SJSA1 (cell line): ENCODE results near the gene BCAS4. TPM values are rescaled to one million over a fixed set of nuclear protein-coding genes. Genes with fewer than 3 reads are reported as not detected.

Experiments
- DNase-seq, 2 experiments: peaks; one replicate each; pipeline ENCODE4 v3.0.0-alpha.2; 2015 to 2020; ENCODE audit warnings: low spot score in 2 of 2, low read depth in 1 of 2
- H3K27ac ChIP-seq: fragments of 250-450 bp; sonication (Bioruptor Pico); 2 replicates; pipeline ENCODE4 v1.5.1; 2020; ENCODE audit warnings: mild to moderate bottlenecking, moderate library complexity
- H3K27me3 ChIP-seq: fragments of 250-450 bp; sonication (Bioruptor Pico); replicated peaks from 2 replicates; pipeline ENCODE4 v1.5.1; 2020; ENCODE audit warnings: mild to moderate bottlenecking, moderate library complexity
- H3K36me3 ChIP-seq: fragments of 250-450 bp; sonication (Bioruptor Pico); 2 replicates; pipeline ENCODE4 v1.5.1; 2020; ENCODE audit warnings: mild to moderate bottlenecking
- H3K4me1 ChIP-seq: fragments of 250-450 bp; sonication (Bioruptor Pico); replicated peaks from 2 replicates; pipeline ENCODE4 v1.6.1; 2021; ENCODE audit warnings: mild to moderate bottlenecking
- H3K4me3 ChIP-seq: fragments of 250-450 bp; sonication (Bioruptor Pico); 2 replicates; pipeline ENCODE4 v1.5.1; 2020; ENCODE audit warnings: mild to moderate bottlenecking
- H3K9me3 ChIP-seq: fragments of 250-450 bp; sonication (Bioruptor Pico); replicated peaks from 2 replicates; pipeline ENCODE4 v1.5.1; 2020; ENCODE audit warnings: mild to moderate bottlenecking
- total RNA-seq: library from RNA; depleted of rRNA; stranded (reverse); fragments of >200 nt; shearing (Covaris generic); gene quantifications from 2 replicates; pipeline ENCODE4 v1.2.3, GENCODE V29; 2014

Gene BCAS4
- total RNA-seq, 1 experiment from 2014 or later: 4.6 TPM

GRCh38 chr20:50855498-50856474, 60.9 kb downstream of the BCAS4 start:
- H3K4me1 ChIP-seq: no peaks in the 10 kb centered on the region
- no peak overlapping the region for H3K27ac ChIP-seq
- H3K36me3 ChIP-seq: no peaks in the 10 kb centered on the region
- H3K4me3 ChIP-seq: no peak overlapping the region
- no peaks in the 10 kb centered on the region for H3K9me3 ChIP-seq
- DNase-seq: no peak
- no peaks in the 10 kb centered on the region for H3K27me3 ChIP-seq

DNA sequence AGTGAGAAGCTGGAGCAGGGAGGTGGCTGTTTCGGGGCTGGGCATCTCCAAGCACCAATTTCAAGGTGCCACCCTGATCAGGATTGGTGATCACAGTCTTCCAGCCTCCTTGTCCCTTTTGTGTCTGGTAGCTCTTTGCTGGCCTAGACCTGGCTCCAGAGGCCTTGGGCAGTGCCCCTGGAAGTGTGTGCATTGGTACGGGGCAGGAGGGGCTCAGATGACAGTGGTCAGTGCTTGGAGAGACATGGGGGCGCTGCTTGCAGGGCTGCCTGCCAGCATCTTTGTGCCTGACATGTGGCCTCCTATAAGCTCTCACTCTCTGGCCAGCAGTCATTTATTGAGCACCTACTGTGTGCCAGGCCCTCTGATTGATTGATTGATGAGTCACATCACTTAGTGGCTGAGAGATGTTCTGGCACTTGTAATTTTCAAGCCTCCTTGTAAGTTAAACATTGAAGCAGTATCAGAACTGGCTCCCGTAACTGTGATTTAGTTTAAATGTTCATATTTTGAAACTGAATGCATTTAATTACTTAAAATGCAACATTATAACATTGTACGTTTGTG, 61.7 kb downstream of the BCAS4 start:
- no peak overlapping the region for H3K4me3 ChIP-seq
- no peaks in the 10 kb centered on the region for H3K9me3 ChIP-seq
- no peak overlapping the region for H3K27ac ChIP-seq
- no peak for DNase-seq
- no peaks in the 10 kb centered on the region for H3K27me3 ChIP-seq
- no peaks in the 10 kb centered on the region for H3K36me3 ChIP-seq
- H3K4me1 ChIP-seq: no peaks in the 10 kb centered on the region

GRCh38 chr20:50857348-50857747, 62.5 kb downstream of the BCAS4 start:
- Histone ChIP-seq H3K36me3 (no peaks in the 10 kb centered on the region), H3K27ac (no peak overlapping the region)
- DNase-seq: no peak

GRCh38 chr20:50858525-50858924, 63.7 kb downstream of the BCAS4 start:
- no peak overlapping the region for H3K4me3 ChIP-seq
- no peaks in the 10 kb centered on the region for H3K4me1 ChIP-seq
- DNase-seq: no peak
- H3K9me3 ChIP-seq: no peaks in the 10 kb centered on the region
- no peaks in the 10 kb centered on the region for H3K36me3 ChIP-seq
- no peaks in the 10 kb centered on the region for H3K27me3 ChIP-seq
- H3K27ac ChIP-seq: no peak overlapping the region

More at GRCh38 chr20:50857348-50857747, 62.5 kb downstream of the BCAS4 start:
- H3K27me3 ChIP-seq: no peaks in the 10 kb centered on the region
- H3K4me3 ChIP-seq: no peak overlapping the region
- H3K9me3 ChIP-seq: no peaks in the 10 kb centered on the region
- no peaks in the 10 kb centered on the region for H3K4me1 ChIP-seq

DNA sequence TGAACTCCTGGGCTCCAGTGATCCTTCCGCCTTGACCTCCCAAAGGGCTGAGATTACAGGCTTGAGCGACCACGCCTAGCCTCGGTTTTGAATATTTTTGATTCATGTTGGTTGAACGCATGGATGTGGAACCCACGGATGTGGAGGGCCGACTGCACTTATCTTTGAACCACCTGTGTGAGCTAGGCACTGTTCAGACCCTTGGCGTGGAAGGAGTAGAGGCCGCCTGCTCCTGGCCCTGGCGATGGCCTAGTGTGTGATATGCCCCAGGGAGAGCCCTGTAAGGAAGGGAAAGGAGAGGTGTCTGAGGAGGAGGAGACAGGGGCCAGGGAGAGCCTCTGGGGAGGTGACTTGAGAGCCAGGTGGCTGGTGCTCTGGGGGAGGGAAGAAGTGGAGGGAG, 64.3 kb downstream of the BCAS4 start:
- H3K36me3 ChIP-seq: no peaks in the 10 kb centered on the region
- no peaks in the 10 kb centered on the region for H3K9me3 ChIP-seq
- no peak overlapping the region for H3K27ac ChIP-seq
- H3K4me1 ChIP-seq: no peaks in the 10 kb centered on the region
- H3K4me3 ChIP-seq: no peak overlapping the region
- DNase-seq: no peak
- H3K27me3 ChIP-seq: no peaks in the 10 kb centered on the region

GRCh38 chr20:50861012-50861411, 66.2 kb downstream of the BCAS4 start:
- no peak for DNase-seq
- H3K27me3 ChIP-seq: no peaks in the 10 kb centered on the region

DNA sequence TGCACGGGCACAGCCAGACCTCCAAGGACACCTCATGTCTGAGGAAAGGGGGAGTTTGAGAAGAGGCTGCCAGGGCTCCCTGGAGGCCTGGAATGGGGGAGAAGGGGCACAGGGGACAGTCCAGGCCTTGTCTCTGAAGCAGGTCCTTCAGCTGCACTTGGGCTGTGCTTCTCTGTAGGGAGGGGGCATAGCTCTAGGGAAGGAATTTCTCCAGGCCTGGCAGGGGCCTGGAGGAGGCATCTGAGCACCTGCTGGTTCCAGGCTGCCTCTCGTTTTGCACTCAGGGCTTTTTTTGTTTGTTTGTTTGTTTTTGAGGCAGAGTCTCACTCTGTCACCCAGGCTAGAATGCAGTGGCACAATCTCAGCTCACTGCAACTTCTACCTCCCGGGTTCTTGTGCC, 67.7 kb downstream of the BCAS4 start:
- no peak for DNase-seq
- Histone ChIP-seq H3K27ac (no peak overlapping the region), H3K36me3 (no peaks in the 10 kb centered on the region), H3K27me3 (no peaks in the 10 kb centered on the region), H3K9me3 (no peaks in the 10 kb centered on the region), H3K4me1 (no peaks in the 10 kb centered on the region), H3K4me3 (no peak overlapping the region)

More at GRCh38 chr20:50861012-50861411, 66.2 kb downstream of the BCAS4 start:
- Histone ChIP-seq H3K36me3 (no peaks in the 10 kb centered on the region), H3K9me3 (no peaks in the 10 kb centered on the region), H3K4me3 (no peak overlapping the region), H3K27ac (no peak overlapping the region), H3K4me1 (no peaks in the 10 kb centered on the region)

DNA sequence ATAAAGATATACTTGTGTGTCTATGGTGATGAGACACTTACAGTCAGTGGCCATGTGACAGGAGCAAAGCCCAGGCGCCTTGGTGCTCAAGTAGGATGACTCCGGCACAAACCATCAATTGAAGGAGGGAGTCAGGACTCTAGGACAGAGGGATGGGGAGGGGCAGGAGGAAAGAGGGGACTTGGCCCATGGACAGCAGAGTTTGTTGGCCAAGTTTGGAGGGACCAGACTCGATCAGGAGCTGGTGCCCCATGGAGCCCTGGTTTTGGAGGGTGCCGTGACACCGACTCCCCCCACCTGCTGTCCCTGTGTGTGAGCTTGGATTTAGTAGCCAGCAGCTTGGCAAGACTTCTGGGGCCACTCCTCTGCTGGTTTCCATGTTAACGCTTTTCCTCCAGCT, 70.3 kb downstream of the BCAS4 start:
- Histone ChIP-seq H3K36me3 (no peaks in the 10 kb centered on the region), H3K4me1 (no peaks in the 10 kb centered on the region), H3K4me3 (no peak overlapping the region), H3K9me3 (no peaks in the 10 kb centered on the region), H3K27me3 (no peaks in the 10 kb centered on the region), H3K27ac (no peak overlapping the region)
- DNase-seq: no peak

DNA sequence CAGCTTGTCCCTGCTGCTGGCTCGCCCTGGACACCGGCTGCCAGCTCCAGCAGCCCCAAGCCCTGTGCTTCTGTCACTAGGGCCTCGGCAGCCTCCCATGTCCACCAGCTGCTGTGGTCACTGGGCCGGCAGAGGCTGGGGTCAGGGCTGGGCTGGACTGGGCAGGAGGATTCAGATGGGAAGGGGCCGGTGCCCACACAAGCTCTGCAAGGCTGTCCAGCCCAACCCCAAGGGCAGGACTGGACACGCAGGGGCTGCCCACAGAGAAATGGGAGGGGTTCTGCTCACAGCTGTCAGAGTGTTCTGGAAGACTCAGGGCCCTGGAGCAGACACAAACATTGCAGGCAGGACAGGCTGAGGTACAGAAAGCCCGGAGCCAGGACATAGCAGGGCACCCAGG, 70.7 kb downstream of the BCAS4 start:
- Histone ChIP-seq H3K4me1 (no peaks in the 10 kb centered on the region), H3K27ac (no peak overlapping the region), H3K4me3 (no peak overlapping the region), H3K9me3 (no peaks in the 10 kb centered on the region), H3K36me3 (no peaks in the 10 kb centered on the region), H3K27me3 (no peaks in the 10 kb centered on the region)
- DNase-seq: no peak

- Histone ChIP-seq H3K36me3 (no peaks in the 10 kb centered on the region), H3K4me3 (no peak overlapping the region), H3K27ac (no peak overlapping the region), H3K9me3 (no peaks in the 10 kb centered on the region), H3K27me3 (no peaks in the 10 kb centered on the region), H3K4me1 (no peaks in the 10 kb centered on the region)
- no peak for DNase-seq
Measured at GRCh38 chr20:50866036-50866685, 71.3 kb downstream of the BCAS4 start.

- Histone ChIP-seq H3K27ac (no peak overlapping the region), H3K4me3 (no peak overlapping the region), H3K36me3 (no peaks in the 10 kb centered on the region), H3K27me3 (no peaks in the 10 kb centered on the region), H3K4me1 (no peaks in the 10 kb centered on the region), H3K9me3 (no peaks in the 10 kb centered on the region)
- DNase-seq: no peak
Measured at GRCh38 chr20:50866831-50867230, 72.0 kb downstream of the BCAS4 start.

- Histone ChIP-seq H3K4me1 (no peaks in the 10 kb centered on the region), H3K9me3 (no peaks in the 10 kb centered on the region), H3K4me3 (no peak overlapping the region), H3K27ac (no peak overlapping the region), H3K27me3 (no peaks in the 10 kb centered on the region), H3K36me3 (no peaks in the 10 kb centered on the region)
- no peak for DNase-seq
Measured at GRCh38 chr20:50867805-50868204, 72.9 kb downstream of the BCAS4 start.

DNA sequence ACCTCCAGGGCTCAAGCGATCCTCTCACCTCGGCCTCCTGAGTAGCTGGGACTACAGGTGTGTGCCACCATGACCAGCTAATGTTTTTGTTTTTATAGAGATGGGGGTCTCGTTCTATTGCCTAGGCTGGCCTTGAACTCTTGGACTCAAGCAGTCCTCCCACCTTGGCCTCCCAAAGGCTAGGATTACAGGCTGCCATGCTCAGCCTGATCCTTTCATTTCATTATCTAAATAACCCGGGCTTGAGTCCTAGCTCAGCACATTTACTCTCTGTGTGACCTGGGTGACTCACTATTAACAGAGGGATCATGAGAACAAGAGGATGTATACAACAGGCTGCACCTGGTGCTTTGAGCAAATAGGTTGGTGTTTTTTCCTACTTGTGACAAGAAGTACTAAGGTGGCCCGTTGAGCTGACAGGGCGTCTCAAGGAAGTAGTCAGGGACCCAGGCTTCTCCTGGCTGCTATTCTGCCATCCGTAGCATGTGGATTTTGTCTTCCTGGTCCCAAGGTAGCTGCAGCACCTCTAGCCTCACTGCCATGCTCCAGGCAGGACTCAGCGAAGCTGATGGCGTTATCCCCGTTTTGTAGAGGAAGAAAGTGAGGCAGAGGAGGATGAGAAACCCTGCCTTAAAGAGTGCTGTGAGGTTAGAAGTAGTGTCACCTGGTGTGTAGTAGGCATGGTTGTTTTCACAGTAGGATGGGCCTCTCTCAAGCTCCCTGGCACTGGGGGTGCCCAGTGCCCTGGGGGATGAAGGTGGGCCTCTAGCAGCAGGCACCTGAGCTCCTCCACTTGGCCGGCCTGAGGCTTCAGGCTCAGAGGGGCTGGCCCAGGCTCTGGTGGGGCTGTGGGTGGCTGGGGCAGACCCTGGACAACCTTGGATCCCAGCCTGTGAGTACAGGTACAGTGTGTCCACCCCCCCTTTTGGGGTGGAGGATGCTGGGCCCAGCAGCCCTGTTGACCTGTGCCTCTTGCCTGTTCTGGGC, 73.9 kb downstream of the BCAS4 start:
- no peaks in the 10 kb centered on the region for H3K27me3 ChIP-seq
- no peak overlapping the region for H3K4me3 ChIP-seq
- no peak overlapping the region for H3K27ac ChIP-seq
- H3K9me3 ChIP-seq: no peaks in the 10 kb centered on the region
- no peaks in the 10 kb centered on the region for H3K36me3 ChIP-seq
- H3K4me1 ChIP-seq: no peaks in the 10 kb centered on the region
- no peak for DNase-seq
